WTC11 (cell line): ENCODE measurements around the gene PGA3.

ENCODE experiments used
- ELF4 ChIP-seq: sonication (generic); formaldehyde crosslinking; IDR thresholded peaks from 2 replicates; pipeline ENCODE4 v1.8.1; 2022; ENCODE audit warnings: low read depth, mild to moderate bottlenecking, moderate library complexity, missing genetic modification reagents
- EMX1 ChIP-seq: fragments of 250-450 bp; sonication (Bioruptor Pico); IDR thresholded peaks from 2 replicates; pipeline ENCODE4 v1.8.0; 2021; ENCODE audit warnings: mild to moderate bottlenecking
- SP1 ChIP-seq: sonication (generic); formaldehyde crosslinking; conservative IDR thresholded peaks from 2 replicates; pipeline ENCODE4 v1.8.1; 2022; ENCODE audit warnings: missing genetic modification reagents
- TF ChIP-seq, protein P1 (sequence below): fragments of 200-600 bp; IDR thresholded peaks from 2 replicates; pipeline ENCODE4 v1.8.0; 2022; ENCODE audit warnings: antibody characterized with exemption
- TF ChIP-seq, protein P2 (sequence below): sonication (generic); formaldehyde crosslinking; IDR thresholded peaks from 2 replicates; pipeline ENCODE4 v1.8.1; 2022; ENCODE audit warnings: low read depth, missing genetic modification reagents, borderline replicate concordance

DNA sequence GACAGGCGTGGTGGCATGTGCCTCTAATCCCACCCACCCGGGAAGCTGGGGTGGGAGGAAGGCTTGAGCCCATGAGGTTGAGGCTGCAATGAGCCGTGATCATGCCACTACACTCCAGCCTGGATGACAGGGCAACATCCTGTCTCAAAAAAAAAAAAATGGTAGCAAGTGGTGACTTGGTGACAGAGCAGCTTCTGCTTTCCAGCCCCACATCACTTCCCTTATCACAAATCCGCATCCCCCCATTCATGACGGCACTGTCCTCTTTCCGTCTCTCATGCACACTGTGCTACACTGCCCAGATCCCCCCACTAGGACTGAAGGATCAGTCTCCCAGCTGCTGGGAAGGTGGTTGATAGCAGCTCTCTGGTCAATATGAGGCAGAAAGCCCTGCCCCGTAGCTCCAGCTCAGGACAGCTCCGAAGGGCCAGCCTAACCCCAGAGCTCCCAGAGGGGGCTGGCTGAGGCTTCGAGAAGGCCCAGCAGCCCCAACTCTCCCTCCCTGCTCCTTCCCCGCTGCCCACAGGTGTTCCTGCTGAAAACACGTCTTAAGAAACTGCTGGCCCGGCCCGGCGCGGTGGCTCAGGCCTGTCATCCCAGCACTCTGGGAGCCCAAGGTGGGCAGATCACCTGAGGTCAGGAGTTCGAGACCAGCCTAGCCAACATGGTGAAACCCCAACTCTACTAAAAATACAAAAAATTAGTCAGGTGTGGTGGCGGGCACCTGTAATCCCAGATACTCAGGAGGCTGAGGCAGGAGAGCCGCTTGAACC, 53.6 kb downstream of the PGA3 start:
- TF ChIP-seq ELF4: no peak
- TF ChIP-seq SP1: no peak
- TF ChIP-seq, protein P1, sequence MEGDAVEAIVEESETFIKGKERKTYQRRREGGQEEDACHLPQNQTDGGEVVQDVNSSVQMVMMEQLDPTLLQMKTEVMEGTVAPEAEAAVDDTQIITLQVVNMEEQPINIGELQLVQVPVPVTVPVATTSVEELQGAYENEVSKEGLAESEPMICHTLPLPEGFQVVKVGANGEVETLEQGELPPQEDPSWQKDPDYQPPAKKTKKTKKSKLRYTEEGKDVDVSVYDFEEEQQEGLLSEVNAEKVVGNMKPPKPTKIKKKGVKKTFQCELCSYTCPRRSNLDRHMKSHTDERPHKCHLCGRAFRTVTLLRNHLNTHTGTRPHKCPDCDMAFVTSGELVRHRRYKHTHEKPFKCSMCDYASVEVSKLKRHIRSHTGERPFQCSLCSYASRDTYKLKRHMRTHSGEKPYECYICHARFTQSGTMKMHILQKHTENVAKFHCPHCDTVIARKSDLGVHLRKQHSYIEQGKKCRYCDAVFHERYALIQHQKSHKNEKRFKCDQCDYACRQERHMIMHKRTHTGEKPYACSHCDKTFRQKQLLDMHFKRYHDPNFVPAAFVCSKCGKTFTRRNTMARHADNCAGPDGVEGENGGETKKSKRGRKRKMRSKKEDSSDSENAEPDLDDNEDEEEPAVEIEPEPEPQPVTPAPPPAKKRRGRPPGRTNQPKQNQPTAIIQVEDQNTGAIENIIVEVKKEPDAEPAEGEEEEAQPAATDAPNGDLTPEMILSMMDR: no peak
- TF ChIP-seq, protein P2, sequence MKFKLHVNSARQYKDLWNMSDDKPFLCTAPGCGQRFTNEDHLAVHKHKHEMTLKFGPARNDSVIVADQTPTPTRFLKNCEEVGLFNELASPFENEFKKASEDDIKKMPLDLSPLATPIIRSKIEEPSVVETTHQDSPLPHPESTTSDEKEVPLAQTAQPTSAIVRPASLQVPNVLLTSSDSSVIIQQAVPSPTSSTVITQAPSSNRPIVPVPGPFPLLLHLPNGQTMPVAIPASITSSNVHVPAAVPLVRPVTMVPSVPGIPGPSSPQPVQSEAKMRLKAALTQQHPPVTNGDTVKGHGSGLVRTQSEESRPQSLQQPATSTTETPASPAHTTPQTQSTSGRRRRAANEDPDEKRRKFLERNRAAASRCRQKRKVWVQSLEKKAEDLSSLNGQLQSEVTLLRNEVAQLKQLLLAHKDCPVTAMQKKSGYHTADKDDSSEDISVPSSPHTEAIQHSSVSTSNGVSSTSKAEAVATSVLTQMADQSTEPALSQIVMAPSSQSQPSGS: no peak
- no peak for TF ChIP-seq EMX1
